Bronchus fibroblast of lung (primary cell): ENCODE results near the gene ANKRD13A. TPM values are rescaled to one million over a fixed set of nuclear protein-coding genes. Genes with fewer than 3 reads are reported as not detected.

Source experiments
- total RNA-seq: library from RNA; depleted of rRNA; stranded (reverse); fragments of >200 nt; gene quantifications from 2 replicates; pipeline ENCODE4 v1.2.3, GENCODE V29; 2015

Gene ANKRD13A
- total RNA-seq, result 112 and 121 TPM in 2 replicates

GRCh38 chr12:109998904-109999648 is at the start of gene ANKRD13A:
TSS of gene ANKRD13A (plus strand) at chr12:109999430. CDS start at chr12:109999689, 259 bp downstream.

GRCh38 chr12:109995686-109996482 is 3.3 kb upstream of the ANKRD13A start, which contains the start of gene GIT2:
TSS of gene GIT2 (minus strand) at chr12:109996368. CDS start at chr12:109996224, 144 bp downstream.

GRCh38 chr12:110048242-110049027 is 49.2 kb downstream of the ANKRD13A start, which contains the start of gene C12orf76:
TSS of gene C12orf76 (minus strand) at chr12:110048522. CDS start at chr12:110048495, 27 bp downstream.

Other genes starting within 250 kb of the ANKRD13A start
- gene TRPV4, start 166.0 kb upstream of the ANKRD13A start, total RNA-seq, result 1.8 and 2.5 TPM in 2 replicates
- 40.4 and 43.0 TPM in 2 replicates for gene GLTP, start 118.9 kb upstream of the ANKRD13A start, total RNA-seq
- 13.1 and 15.8 TPM in 2 replicates for gene TCHP, start 99.2 kb upstream of the ANKRD13A start, total RNA-seq
- 19.2 and 22.3 TPM in 2 replicates for gene GIT2, start 3.1 kb upstream of the ANKRD13A start, total RNA-seq
- 9.2 and 9.7 TPM in 2 replicates for gene C12orf76, start 49.1 kb downstream of the ANKRD13A start, total RNA-seq
- 6.8 and 8.2 TPM in 2 replicates for gene IFT81, start 124.9 kb downstream of the ANKRD13A start, total RNA-seq